ENCODE measurements around the gene SKOR2.

DNA sequence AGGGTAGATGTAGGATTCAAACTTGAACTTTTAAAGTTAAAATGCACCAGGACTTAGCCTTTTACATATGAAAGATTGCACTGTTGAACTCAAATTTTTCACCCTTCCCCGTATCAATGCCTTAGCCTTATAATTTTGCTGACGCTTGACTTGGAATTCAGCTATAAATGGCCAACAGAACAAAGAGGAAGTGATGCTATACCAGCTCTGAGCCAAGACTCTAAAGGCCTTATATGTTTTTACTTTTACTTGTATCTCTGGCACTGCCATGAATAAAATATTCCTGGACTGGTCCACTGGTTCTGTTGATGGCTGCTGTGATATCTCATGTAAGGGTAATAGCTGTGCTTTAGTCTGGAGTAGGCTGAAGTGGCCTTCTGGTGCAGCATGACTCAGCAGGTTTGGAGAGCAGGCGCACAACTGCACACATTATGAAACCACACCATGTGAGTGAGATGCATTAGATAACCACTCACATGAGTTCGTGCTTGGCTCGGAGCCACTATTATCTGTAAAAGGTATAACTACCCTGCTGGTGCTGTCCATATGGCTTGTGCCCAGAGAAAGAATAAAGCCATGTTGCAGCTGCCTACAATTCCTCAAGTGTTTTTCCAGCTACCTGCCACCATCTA, 66.9 kb downstream of the SKOR2 start:
- TF ChIP-seq, protein P1, sequence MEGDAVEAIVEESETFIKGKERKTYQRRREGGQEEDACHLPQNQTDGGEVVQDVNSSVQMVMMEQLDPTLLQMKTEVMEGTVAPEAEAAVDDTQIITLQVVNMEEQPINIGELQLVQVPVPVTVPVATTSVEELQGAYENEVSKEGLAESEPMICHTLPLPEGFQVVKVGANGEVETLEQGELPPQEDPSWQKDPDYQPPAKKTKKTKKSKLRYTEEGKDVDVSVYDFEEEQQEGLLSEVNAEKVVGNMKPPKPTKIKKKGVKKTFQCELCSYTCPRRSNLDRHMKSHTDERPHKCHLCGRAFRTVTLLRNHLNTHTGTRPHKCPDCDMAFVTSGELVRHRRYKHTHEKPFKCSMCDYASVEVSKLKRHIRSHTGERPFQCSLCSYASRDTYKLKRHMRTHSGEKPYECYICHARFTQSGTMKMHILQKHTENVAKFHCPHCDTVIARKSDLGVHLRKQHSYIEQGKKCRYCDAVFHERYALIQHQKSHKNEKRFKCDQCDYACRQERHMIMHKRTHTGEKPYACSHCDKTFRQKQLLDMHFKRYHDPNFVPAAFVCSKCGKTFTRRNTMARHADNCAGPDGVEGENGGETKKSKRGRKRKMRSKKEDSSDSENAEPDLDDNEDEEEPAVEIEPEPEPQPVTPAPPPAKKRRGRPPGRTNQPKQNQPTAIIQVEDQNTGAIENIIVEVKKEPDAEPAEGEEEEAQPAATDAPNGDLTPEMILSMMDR (IDR thresholded peaks at IDR 0.05; ENCODE audit: insufficient read depth, low read length), result no peak
- peak; percentile 39; the same call in 1 of the 2 replicates for TF ChIP-seq POLR2AphosphoS5 (IDR thresholded peaks at IDR 0.05; ENCODE audit: low read depth)
- TF ChIP-seq, protein P2, sequence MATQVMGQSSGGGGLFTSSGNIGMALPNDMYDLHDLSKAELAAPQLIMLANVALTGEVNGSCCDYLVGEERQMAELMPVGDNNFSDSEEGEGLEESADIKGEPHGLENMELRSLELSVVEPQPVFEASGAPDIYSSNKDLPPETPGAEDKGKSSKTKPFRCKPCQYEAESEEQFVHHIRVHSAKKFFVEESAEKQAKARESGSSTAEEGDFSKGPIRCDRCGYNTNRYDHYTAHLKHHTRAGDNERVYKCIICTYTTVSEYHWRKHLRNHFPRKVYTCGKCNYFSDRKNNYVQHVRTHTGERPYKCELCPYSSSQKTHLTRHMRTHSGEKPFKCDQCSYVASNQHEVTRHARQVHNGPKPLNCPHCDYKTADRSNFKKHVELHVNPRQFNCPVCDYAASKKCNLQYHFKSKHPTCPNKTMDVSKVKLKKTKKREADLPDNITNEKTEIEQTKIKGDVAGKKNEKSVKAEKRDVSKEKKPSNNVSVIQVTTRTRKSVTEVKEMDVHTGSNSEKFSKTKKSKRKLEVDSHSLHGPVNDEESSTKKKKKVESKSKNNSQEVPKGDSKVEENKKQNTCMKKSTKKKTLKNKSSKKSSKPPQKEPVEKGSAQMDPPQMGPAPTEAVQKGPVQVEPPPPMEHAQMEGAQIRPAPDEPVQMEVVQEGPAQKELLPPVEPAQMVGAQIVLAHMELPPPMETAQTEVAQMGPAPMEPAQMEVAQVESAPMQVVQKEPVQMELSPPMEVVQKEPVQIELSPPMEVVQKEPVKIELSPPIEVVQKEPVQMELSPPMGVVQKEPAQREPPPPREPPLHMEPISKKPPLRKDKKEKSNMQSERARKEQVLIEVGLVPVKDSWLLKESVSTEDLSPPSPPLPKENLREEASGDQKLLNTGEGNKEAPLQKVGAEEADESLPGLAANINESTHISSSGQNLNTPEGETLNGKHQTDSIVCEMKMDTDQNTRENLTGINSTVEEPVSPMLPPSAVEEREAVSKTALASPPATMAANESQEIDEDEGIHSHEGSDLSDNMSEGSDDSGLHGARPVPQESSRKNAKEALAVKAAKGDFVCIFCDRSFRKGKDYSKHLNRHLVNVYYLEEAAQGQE (IDR thresholded peaks at IDR 0.05; ENCODE audit: insufficient replicate concordance, low read depth), result no peak
- peak; percentile 88 for TF ChIP-seq SPI1 (IDR thresholded peaks at IDR 0.05; ENCODE audit: borderline replicate concordance, low read depth)

Measured in HL-60 (cell line).